ENCODE measurements around the gene NAV1. TPM values are rescaled to one million over a fixed set of nuclear protein-coding genes. Genes with fewer than 3 reads are reported as not detected.
"Not testable (repeated sequence)": the region's sequence is repeated elsewhere in the genome, so short reads cannot be mapped to it uniquely, and the experiment has no call there.

NAV1 gene, protein sequence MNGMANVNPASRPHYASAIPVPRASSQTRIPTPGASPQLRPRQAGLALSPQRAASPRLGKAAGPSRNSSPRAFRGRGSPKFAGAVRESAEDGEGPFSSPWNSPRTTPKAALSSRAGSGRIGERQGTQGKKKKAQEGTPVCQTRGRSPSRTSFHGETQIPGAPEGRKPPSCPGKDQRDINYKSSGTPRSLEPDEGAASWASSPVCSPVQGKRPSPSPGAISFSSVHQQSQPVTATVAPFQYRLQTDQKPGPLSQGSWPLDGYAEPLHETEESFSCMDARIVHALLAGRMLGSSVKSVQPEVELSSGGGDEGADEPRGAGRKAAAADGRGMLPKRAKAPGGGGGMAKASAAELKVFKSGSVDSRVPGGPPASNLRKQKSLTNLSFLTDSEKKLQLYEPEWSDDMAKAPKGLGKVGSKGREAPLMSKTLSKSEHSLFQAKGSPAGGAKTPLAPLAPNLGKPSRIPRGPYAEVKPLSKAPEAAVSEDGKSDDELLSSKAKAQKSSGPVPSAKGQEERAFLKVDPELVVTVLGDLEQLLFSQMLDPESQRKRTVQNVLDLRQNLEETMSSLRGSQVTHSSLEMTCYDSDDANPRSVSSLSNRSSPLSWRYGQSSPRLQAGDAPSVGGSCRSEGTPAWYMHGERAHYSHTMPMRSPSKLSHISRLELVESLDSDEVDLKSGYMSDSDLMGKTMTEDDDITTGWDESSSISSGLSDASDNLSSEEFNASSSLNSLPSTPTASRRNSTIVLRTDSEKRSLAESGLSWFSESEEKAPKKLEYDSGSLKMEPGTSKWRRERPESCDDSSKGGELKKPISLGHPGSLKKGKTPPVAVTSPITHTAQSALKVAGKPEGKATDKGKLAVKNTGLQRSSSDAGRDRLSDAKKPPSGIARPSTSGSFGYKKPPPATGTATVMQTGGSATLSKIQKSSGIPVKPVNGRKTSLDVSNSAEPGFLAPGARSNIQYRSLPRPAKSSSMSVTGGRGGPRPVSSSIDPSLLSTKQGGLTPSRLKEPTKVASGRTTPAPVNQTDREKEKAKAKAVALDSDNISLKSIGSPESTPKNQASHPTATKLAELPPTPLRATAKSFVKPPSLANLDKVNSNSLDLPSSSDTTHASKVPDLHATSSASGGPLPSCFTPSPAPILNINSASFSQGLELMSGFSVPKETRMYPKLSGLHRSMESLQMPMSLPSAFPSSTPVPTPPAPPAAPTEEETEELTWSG (N-terminal part only)
- 10 to 100 TPM; 17.4 to 36.9 (median 25.5) TPM for total RNA-seq

DNA sequence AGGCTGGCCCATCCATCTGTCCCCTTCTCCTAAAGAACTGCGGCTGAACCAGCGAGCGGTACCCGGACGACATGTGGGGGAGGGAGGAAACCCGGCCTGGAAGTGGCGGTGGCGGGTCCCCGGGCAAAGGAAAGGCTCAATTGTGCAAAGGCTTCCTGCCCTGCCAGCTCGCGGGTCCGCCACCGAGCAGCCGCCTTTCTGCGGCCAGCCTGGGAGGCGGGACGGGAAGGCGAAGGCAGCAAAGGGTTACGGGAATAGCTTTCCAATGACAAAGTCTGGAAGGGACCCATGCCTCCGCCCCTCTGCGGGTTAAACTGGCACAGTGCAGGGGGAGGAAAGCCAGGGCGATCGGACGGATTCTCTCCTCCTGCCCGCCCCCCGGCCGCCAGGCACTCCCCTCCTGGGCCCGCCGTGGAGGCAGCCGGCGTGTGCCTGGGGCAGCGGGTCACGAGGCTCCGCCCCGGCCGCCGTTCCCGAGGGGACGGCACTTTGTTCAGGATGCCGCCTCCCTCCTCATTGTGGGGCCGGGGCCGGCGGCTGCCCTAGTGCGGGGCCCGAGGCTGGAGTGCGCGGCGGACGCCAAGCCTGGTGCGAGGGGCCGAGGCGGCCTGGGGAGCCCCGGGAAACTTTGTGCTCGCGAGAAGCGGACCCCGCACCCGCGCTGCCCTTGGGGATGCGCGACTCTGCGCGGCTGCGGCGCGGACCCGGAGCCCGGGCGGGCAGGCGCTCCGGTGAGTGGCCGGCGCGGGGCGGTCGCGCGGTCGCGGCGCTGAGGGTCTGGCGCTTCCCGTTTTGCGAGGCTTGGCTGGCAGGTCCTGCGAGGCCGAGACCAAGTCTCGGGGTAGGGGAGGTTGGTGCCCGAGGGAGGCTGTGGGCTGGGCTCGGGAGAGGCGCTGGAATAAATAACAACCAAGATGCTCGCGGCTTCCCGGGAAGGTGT lies at the start of gene NAV1:
NAV1 (plus strand) TSS at position 516 of the 940 bp plus-strand sequence. CDS start 83,758 bp downstream, outside the sequence.
- peak in 2 of 3 donors; percentile 39 to 67 for TF ChIP-seq POLR2AphosphoS5 (IDR thresholded peaks at IDR 0.05)
- TF ChIP-seq POLR2A (IDR thresholded peaks at IDR 0.05), result peak in 1 of 2 donors; percentile 78
- no peak for TF ChIP-seq EP300 (IDR thresholded peaks at IDR 0.05)
- peak; percentile 83 to 89 for DNase-seq (ENCODE audit: low spot score in 2 of 2)
- Histone ChIP-seq H3K27me3 (no peaks in the 10 kb centered on the region), H3K27ac (peak within 1 kb of the TSS; percentile 88), H3K9me3 (no peaks in the 10 kb centered on the region), H3K4me3 (peak within 1 kb of the TSS; percentile 78), H3K4me1 (peaks cover 83% of the 10 kb centered on the region), H3K36me3 (no peaks in the 10 kb centered on the region)
- WGBS, result under 1% methylated on average over 27 of the region's 93 CpGs

DNA sequence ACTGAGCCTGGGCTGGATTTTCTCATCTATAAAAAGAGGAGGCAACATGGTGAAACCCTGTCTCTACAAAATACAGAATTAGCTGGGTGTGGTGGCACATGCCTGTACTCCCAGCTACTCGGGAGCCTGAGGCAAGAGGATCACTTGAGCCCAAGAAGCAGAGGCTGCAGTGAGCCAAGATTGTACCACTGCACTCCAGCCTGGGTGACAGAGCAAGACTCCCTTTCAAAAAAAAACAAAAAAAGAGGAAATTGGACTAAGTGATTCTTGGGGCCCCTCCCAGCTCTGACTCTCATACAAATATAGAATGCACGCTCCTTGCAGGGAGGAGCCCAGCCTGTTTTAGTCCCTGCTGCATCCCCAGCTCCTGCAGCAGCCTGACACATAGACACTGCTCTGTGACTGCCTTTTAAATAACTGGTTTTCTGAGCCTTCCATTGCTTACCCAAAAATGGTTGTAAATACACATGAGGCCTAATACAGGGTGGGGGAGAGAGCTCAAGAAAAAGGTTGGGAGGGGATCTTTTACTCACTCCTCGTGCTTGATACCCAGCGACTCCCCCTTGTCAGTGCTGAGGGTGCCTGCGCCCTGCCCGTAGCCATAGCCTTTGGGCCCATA lies 49.2 kb upstream of the NAV1 start:
- H3K36me3 ChIP-seq, result peaks cover 38% of the 10 kb centered on the region
- no peak for TF ChIP-seq POLR2AphosphoS5 (IDR thresholded peaks at IDR 0.05)
- no peak for TF ChIP-seq EP300 (IDR thresholded peaks at IDR 0.05)
- no peak for TF ChIP-seq POLR2A (IDR thresholded peaks at IDR 0.05)
- TF ChIP-seq, protein P1, sequence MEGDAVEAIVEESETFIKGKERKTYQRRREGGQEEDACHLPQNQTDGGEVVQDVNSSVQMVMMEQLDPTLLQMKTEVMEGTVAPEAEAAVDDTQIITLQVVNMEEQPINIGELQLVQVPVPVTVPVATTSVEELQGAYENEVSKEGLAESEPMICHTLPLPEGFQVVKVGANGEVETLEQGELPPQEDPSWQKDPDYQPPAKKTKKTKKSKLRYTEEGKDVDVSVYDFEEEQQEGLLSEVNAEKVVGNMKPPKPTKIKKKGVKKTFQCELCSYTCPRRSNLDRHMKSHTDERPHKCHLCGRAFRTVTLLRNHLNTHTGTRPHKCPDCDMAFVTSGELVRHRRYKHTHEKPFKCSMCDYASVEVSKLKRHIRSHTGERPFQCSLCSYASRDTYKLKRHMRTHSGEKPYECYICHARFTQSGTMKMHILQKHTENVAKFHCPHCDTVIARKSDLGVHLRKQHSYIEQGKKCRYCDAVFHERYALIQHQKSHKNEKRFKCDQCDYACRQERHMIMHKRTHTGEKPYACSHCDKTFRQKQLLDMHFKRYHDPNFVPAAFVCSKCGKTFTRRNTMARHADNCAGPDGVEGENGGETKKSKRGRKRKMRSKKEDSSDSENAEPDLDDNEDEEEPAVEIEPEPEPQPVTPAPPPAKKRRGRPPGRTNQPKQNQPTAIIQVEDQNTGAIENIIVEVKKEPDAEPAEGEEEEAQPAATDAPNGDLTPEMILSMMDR (IDR thresholded peaks at IDR 0.05), result no peak
- peaks cover 67% of the 10 kb centered on the region for H3K4me1 ChIP-seq
- peak overlapping the region; percentile 47 for H3K27ac ChIP-seq
- H3K4me3 ChIP-seq, result no peak overlapping the region
- no peaks in the 10 kb centered on the region for H3K9me3 ChIP-seq
- no peaks in the 10 kb centered on the region for H3K27me3 ChIP-seq
- WGBS, result 75% methylated on average over 6 of the region's 6 CpGs
- DNase-seq (ENCODE audit: low spot score in 2 of 2), result no peak

DNA sequence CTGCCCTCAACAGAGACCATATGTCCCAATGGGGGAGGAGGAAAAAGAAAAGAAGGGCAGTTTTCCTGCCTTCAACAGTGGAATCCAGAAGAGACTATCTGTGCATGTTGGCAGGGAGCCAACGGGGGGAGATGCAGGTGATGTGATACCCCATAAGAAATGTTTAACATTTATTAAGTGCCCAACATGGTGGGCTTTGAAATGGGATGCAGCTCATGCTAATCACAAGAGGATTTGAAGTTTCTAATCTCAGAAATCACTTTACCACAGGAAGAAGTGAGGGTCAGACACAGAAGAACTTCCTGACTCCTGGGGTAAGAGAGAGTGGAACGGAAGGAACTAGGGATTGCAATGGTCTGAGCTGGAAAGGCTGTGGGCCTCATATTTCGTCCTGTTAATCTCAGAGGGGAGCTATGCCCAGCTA lies 48.2 kb upstream of the NAV1 start:
- no peak for DNase-seq (ENCODE audit: low spot score in 2 of 2)
- peaks cover 29% of the 10 kb centered on the region for H3K36me3 ChIP-seq
- H3K4me1 ChIP-seq, result peaks cover 77% of the 10 kb centered on the region
- WGBS, result 44% methylated on average over 3 of the region's 3 CpGs
- H3K4me3 ChIP-seq, result no peak overlapping the region
- no peak overlapping the region for H3K27ac ChIP-seq
- H3K9me3 ChIP-seq, result no peaks in the 10 kb centered on the region
- H3K27me3 ChIP-seq, result no peaks in the 10 kb centered on the region
- no peak for TF ChIP-seq POLR2AphosphoS5 (IDR thresholded peaks at IDR 0.05)
- no peak for TF ChIP-seq POLR2A (IDR thresholded peaks at IDR 0.05)
- TF ChIP-seq, protein P1 (IDR thresholded peaks at IDR 0.05), result no peak
- TF ChIP-seq EP300 (IDR thresholded peaks at IDR 0.05), result no peak

DNA sequence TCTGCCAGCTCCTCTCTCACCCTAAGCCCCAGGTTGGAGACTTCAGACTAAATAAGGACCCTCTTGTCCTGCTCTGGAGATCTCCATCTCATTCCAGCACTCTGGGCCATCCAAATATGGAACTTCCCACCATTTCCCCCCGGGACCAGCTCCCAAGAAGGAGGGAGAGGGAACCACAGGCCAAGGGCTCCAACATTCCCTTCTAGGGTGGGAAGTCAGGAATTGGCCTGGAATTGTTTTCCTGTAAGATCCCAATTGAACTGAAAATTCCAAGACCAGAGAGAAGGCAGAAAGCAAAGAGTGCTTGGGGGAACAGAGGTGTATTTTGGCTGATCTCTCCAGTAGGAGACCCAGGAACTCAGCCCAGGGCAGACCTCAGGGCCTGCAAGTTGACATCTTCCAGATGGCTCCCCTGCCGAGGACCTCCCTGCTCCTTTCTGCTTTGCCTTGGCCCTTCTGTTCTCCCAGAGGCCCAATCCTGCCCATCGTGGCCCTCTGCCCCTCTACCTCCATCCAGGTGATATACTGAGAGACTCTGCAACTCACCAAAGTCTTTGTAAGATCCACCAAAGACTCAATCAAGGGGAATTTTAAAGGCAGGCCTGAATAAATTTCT lies 46.9 kb upstream of the NAV1 start:
- peaks cover 89% of the 10 kb centered on the region for H3K4me1 ChIP-seq
- no peaks in the 10 kb centered on the region for H3K27me3 ChIP-seq

DNA sequence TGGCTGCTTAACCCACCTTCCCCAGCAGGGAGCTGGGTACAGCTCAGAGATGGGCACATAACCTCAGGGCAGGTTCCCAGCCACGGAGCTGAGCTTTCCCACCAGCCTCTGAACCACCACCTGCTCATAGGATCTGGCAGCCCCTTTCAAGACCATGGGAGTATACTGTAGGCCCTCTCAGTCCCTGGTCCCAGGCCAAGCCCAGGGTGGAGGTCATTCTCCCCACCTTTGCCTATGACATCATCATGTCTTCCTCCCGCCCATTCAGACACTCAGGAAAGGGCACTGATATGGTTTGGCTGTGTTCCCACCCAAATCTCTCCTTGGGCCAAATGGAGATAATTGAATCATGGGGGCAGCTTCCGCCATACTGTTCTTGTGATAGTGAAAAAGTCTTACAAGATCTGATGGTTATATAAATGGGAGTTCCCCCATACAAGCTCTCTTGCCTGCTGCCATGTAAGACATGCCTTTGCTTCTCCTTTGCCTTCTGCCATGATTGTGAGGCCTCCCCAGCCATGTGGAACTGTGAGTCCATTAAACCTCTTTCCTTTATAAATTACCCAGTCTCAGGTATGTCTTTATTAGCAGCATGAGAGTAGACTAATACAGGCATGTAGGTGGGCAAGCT lies 45.8 kb upstream of the NAV1 start:
- Histone ChIP-seq H3K36me3 (peaks cover 12% of the 10 kb centered on the region), H3K27ac (peak overlapping the region; percentile 59), H3K4me1 (peaks cover 94% of the 10 kb centered on the region)
- H3K4me3 ChIP-seq; DNase-seq (ENCODE audit: low spot score in 2 of 2); H3K27me3 ChIP-seq; H3K9me3 ChIP-seq: not testable (repeated sequence)
- 91% methylated on average over 3 of the region's 3 CpGs for WGBS

More for the DNA sequence above, 46.9 kb upstream of the NAV1 start:
- 62% methylated on average over 3 of the region's 3 CpGs for WGBS
- Histone ChIP-seq H3K9me3 (no peaks in the 10 kb centered on the region), H3K4me3 (no peak overlapping the region), H3K27ac (peak overlapping the region; percentile 59), H3K36me3 (peaks cover 21% of the 10 kb centered on the region)
- DNase-seq (ENCODE audit: low spot score in 2 of 2), result no peak
- TF ChIP-seq POLR2A (IDR thresholded peaks at IDR 0.05), result no peak
- TF ChIP-seq EP300 (IDR thresholded peaks at IDR 0.05), result no peak
- TF ChIP-seq POLR2AphosphoS5 (IDR thresholded peaks at IDR 0.05), result no peak
- TF ChIP-seq, protein P1 (IDR thresholded peaks at IDR 0.05), result no peak

All from suprapubic skin (tissue), 4 donors.